MCF 10A (cell line): ENCODE results near the gene TTC9B. TPM values are rescaled to one million over a fixed set of nuclear protein-coding genes. Genes with fewer than 3 reads are reported as not detected.

ENCODE experiments used
- BruUV-seq: library from RNA; stranded (reverse); fragments of 400-500 nt; replicated peaks from 2 replicates; lab custom pipeline; 2021; lab: Mats Ljungman, UMichigan
- CTCF ChIA-PET: fragments of 300-600 bp; sonication (Branson Sonifier 250); formaldehyde crosslinking; extraction: SDS; loops from one replicate; lab custom pipeline; 2021; ENCODE audit warnings: antibody characterized with exemption, inconsistent platforms; lab: Yijun Ruan, JAX
- POLR2A ChIA-PET: fragments of 300-600, 350-650 bp; sonication (Branson Sonifier 250); formaldehyde crosslinking; extraction: SDS; loops from one replicate; lab custom pipeline; 2020; ENCODE audit warnings: antibody characterized with exemption, inconsistent platforms; lab: Yijun Ruan, JAX
- DNase-seq: peaks from one replicate; pipeline ENCODE4 v3.0.0-alpha.2; 2018; ENCODE audit not compliant: unreplicated experiment
- H3K27ac Mint-ChIP-seq: one replicate; pipeline ENCODE4 v1.8.0; 2022; ENCODE audit warnings: mild to moderate bottlenecking, low read depth, mixed read lengths; ENCODE audit not compliant: unreplicated experiment
- H3K27me3 Mint-ChIP-seq: one replicate; pipeline ENCODE4 v1.8.0; 2022; ENCODE audit warnings: mixed read lengths; ENCODE audit not compliant: insufficient read depth, unreplicated experiment
- H3K36me3 Mint-ChIP-seq: one replicate; pipeline ENCODE4 v1.8.0; 2022; ENCODE audit warnings: mild to moderate bottlenecking, moderate library complexity, mixed read lengths; ENCODE audit not compliant: insufficient read depth, unreplicated experiment
- H3K4me1 Mint-ChIP-seq: one replicate; pipeline ENCODE4 v1.8.0; 2022; ENCODE audit warnings: mixed read lengths; ENCODE audit not compliant: insufficient read depth, unreplicated experiment
- H3K4me3 Mint-ChIP-seq: one replicate; pipeline ENCODE4 v1.8.0; 2022; ENCODE audit warnings: mild to moderate bottlenecking, moderate library complexity, mixed read lengths; ENCODE audit not compliant: unreplicated experiment
- H3K9me3 Mint-ChIP-seq: one replicate; pipeline ENCODE4 v1.8.0; 2022; ENCODE audit warnings: mixed read lengths; ENCODE audit not compliant: unreplicated experiment
- CTCF ChIP-seq: fragments of 200-600 bp; IDR thresholded peaks from one replicate; pipeline ENCODE4 v1.8.0; 2022; ENCODE audit warnings: antibody characterized with exemption, mild to moderate bottlenecking; ENCODE audit not compliant: unreplicated experiment
- intact Hi-C: fragments of 100-400 bp; cut with micrococcal nuclease; formaldehyde crosslinking; loops from 2 replicates; pipeline ENCODE4 v1.14.1; 2022
- total RNA-seq: library from RNA; stranded (reverse); gene quantifications from 2 replicates; pipeline ENCODE4 v1.2.3, GENCODE V29; 2022

TTC9B gene
- total RNA-seq, 1 experiment from 2014 or later = not detected

- no peak overlapping the region for H3K27ac Mint-ChIP-seq
- H3K36me3 Mint-ChIP-seq = peaks cover 46% of the 10 kb centered on the region
- BruUV-seq = no TSS peak
- no peak for DNase-seq
- intact Hi-C loops = no loop called here
- no peaks in the 10 kb centered on the region for H3K27me3 Mint-ChIP-seq
- ChIA-PET POLR2A (no interaction called here), CTCF (interaction anchor here (1.7 kb wide), 1 partner anchor 94 kb away, joined by 4 read pairs; no protein-coding TSS in a partner anchor)
- TF ChIP-seq CTCF = no peak
- no peak overlapping the region for H3K4me3 Mint-ChIP-seq
- no peaks in the 10 kb centered on the region for H3K4me1 Mint-ChIP-seq
- H3K9me3 Mint-ChIP-seq = no peaks in the 10 kb centered on the region
Measured at GRCh38 chr19:40232949-40233810, 15.0 kb upstream of the TTC9B start.

GRCh38 chr19:40232479-40232878, 14.3 kb upstream of the TTC9B start:
- Mint-ChIP-seq H3K36me3 (peaks cover 40% of the 10 kb centered on the region), H3K4me1 (no peaks in the 10 kb centered on the region), H3K9me3 (no peaks in the 10 kb centered on the region), H3K27me3 (no peaks in the 10 kb centered on the region), H3K4me3 (no peak overlapping the region), H3K27ac (no peak overlapping the region)
- CTCF ChIA-PET = no interaction called here
- intact Hi-C loops = no loop called here
- POLR2A ChIA-PET = no interaction called here
- no peak for DNase-seq
- TF ChIP-seq CTCF = no peak
- no TSS peak for BruUV-seq

GRCh38 chr19:40231544-40232424, 13.6 kb upstream of the TTC9B start:
- intact Hi-C loops = no loop called here
- no peak overlapping the region for H3K27ac Mint-ChIP-seq
- no peak overlapping the region for H3K4me3 Mint-ChIP-seq
- peaks cover 34% of the 10 kb centered on the region for H3K36me3 Mint-ChIP-seq
- no peak for DNase-seq
- H3K4me1 Mint-ChIP-seq = peaks cover 3% of the 10 kb centered on the region
- TF ChIP-seq CTCF = no peak
- CTCF ChIA-PET = interaction anchor here (0.7 kb wide), 1 partner anchor 51 kb away, joined by 3 read pairs; no protein-coding TSS in a partner anchor
- POLR2A ChIA-PET = no interaction called here
- no peaks in the 10 kb centered on the region for H3K9me3 Mint-ChIP-seq
- no TSS peak for BruUV-seq
- H3K27me3 Mint-ChIP-seq = no peaks in the 10 kb centered on the region

- CTCF ChIA-PET = interaction anchor here (0.7 to 0.8 kb wide), 2 partner anchors 52 to 246 kb away, joined by 3 read pairs; no protein-coding TSS in a partner anchor
- Mint-ChIP-seq H3K9me3 (no peaks in the 10 kb centered on the region), H3K36me3 (peaks cover 26% of the 10 kb centered on the region), H3K4me1 (peaks cover 6% of the 10 kb centered on the region), H3K27ac (no peak overlapping the region), H3K27me3 (no peaks in the 10 kb centered on the region), H3K4me3 (no peak overlapping the region)
- intact Hi-C loops = no loop called here
- no TSS peak for BruUV-seq
- TF ChIP-seq CTCF = no peak
- POLR2A ChIA-PET = interaction anchor here (0.9 kb wide), 1 partner anchor 12 kb away, joined by 3 read pairs; no protein-coding TSS in a partner anchor
- no peak for DNase-seq
Measured at GRCh38 chr19:40231057-40231456, 12.9 kb upstream of the TTC9B start.
